ENCODE measurements around the gene HECTD4.

Gene HECTD4, protein sequence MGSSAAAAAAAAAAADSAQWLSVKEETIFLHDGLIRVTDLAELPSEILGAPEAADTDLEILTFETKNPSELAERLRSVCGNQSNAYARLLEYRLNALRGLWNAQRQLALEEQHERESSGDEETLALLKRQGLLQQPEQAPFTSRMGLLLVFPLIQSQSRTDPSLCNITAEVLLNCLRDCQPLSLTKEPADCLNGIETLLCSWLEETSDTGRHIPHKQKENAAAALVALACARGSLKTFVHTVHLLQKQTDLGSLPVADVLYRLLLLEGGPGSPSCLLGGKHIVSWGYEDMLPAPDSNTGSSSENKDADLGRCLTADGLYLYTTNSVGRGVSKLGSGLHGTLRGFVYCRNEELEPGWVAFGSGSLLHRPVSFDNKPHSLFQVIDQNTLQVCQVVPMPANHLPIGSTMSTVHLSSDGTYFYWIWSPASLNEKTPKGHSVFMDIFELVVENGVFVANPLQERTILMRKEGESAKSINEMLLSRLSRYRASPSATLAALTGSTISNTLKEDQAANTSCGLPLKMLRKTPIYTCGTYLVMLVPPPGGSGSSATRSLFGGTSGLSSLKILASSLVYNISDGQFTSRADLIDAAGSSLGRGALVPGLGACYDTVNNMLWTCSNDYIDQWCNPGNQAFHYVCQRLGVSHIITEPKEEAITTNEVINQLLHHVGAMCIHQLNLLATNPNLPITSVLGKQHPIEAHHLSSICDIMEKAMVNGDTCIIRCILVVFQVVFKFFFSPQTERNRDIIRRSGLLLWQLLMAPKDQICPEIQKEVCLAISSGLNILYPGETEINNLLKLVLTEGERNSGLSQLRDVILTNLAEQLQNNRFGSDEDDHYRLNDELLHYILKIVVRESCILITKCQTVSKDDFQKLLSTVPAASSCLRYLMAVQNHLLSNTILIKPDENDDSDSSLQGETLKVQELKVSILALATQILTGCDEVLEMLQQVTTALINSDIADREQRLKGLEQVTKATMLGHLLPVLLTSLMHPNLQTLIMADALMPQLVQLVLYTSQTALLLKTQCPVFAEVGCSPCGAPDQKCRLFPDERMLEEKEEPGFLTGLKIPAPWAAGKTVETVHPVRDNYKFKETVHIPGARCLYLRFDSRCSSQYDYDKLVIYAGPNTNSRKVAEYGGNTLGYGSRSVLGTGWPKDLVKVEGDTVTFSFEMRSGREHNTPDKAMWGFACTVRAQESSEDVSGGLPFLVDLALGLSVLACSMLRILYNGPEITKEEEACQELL (N-terminal part only)

GRCh38 chr12:112381883-112382796, at the start of gene HECTD4:
TSS of gene HECTD4 (minus strand) at chr12:112382431. CDS start at chr12:112382128, 303 bp downstream.
- Mint-ChIP-seq H3K9me3 (ENCODE audit: low read depth) (no peaks in the 10 kb centered on the region), H3K4me3 (peak within 1 kb of the TSS; percentile 96), H3K4me1 (ENCODE audit: low read depth) (peaks cover 32% of the 10 kb centered on the region), H3K27ac (peak within 1 kb of the TSS; percentile 90), H3K36me3 (no peaks in the 10 kb centered on the region), H3K27me3 (no peaks in the 10 kb centered on the region)

DNA sequence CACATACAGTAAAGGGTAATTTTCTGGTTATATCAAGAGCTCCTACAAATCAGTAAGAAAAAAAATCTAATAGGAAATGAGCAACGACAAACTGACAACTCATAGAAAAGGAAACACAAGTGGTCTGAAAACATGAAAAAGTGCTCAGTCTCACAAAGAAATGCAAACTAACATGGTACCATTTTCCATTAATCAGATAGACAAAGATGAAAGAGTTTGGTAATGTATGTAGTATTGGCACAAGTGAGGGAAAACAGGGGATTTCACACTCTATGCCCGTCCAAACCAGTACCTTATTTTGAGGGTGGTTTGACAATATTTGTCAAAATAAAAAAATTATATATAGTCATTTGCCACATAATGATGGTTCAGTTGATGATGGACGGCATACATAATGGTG, 49.7 kb upstream of the HECTD4 start:
- peak overlapping the region; percentile 33 for H3K4me3 Mint-ChIP-seq
- H3K4me1 Mint-ChIP-seq (ENCODE audit: low read depth) = peaks cover 33% of the 10 kb centered on the region
- H3K27ac Mint-ChIP-seq = peak overlapping the region; percentile 81

GRCh38 chr12:112430929-112431328, 48.7 kb upstream of the HECTD4 start:
- H3K4me3 Mint-ChIP-seq = peak overlapping the region; percentile 25
- H3K27me3 Mint-ChIP-seq = no peaks in the 10 kb centered on the region
- H3K9me3 Mint-ChIP-seq (ENCODE audit: low read depth) = no peaks in the 10 kb centered on the region
- peaks cover 6% of the 10 kb centered on the region for H3K36me3 Mint-ChIP-seq
- peak overlapping the region; percentile 81 for H3K27ac Mint-ChIP-seq
- peaks cover 33% of the 10 kb centered on the region for H3K4me1 Mint-ChIP-seq (ENCODE audit: low read depth)

More for the DNA sequence above, 49.7 kb upstream of the HECTD4 start:
- no peaks in the 10 kb centered on the region for H3K27me3 Mint-ChIP-seq
- H3K9me3 Mint-ChIP-seq (ENCODE audit: low read depth) = no peaks in the 10 kb centered on the region
- H3K36me3 Mint-ChIP-seq = peaks cover 6% of the 10 kb centered on the region

DNA sequence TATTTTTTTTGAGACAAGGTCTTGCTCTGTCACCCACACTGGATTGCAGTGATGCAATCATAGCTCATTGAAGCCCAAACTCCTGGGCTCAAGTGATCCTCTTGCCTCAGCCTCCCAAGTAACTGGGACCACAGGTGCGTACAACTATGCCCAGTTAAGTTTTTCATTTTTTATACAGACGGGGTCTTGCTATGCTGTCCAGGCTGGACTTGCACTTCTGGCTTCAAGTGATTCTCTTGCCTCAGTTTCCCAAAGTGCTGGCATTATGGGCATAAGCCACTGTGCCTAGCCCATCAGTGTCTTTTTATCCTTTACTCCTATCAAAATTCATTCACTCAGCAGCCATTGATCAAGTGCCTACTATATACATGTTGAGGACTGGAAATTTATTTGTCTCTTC, 45.5 kb upstream of the HECTD4 start:
- Mint-ChIP-seq H3K36me3 (peaks cover 6% of the 10 kb centered on the region), H3K4me3 (no peak overlapping the region), H3K27me3 (no peaks in the 10 kb centered on the region), H3K4me1 (ENCODE audit: low read depth) (peaks cover 45% of the 10 kb centered on the region), H3K9me3 (ENCODE audit: low read depth) (no peaks in the 10 kb centered on the region), H3K27ac (no peak overlapping the region)

- Mint-ChIP-seq H3K4me3 (no peak overlapping the region), H3K27ac (no peak overlapping the region), H3K27me3 (no peaks in the 10 kb centered on the region), H3K9me3 (ENCODE audit: low read depth) (no peaks in the 10 kb centered on the region), H3K4me1 (ENCODE audit: low read depth) (peaks cover 49% of the 10 kb centered on the region), H3K36me3 (peaks cover 3% of the 10 kb centered on the region)
These were observed 43.6 kb upstream of the HECTD4 start for GRCh38 chr12:112425582-112426382.

DNA sequence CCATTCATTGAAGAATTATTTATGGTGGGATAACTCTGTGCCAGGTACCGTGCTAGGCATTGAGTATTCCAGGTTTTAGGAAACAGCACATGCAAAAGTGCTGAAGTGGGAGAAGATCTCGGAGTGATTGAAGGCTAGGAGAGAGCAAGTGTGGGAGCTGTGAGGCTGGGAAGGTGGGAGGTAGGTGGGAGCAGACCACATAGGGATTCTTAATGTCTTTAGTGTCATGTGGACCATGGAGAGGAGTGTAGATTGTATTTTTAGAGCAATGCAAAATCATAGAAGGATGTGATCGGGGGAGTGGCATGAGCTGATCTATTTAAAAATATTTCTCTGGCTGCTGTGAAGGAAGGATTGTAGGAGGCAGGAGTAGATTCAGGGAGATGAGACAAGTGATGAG, 41.9 kb upstream of the HECTD4 start:
- no peaks in the 10 kb centered on the region for H3K9me3 Mint-ChIP-seq (ENCODE audit: low read depth)
- peaks cover 60% of the 10 kb centered on the region for H3K4me1 Mint-ChIP-seq (ENCODE audit: low read depth)
- H3K36me3 Mint-ChIP-seq = peaks cover 5% of the 10 kb centered on the region
- no peak overlapping the region for H3K27ac Mint-ChIP-seq
- H3K27me3 Mint-ChIP-seq = no peaks in the 10 kb centered on the region
- peak overlapping the region; percentile 21 for H3K4me3 Mint-ChIP-seq

DNA sequence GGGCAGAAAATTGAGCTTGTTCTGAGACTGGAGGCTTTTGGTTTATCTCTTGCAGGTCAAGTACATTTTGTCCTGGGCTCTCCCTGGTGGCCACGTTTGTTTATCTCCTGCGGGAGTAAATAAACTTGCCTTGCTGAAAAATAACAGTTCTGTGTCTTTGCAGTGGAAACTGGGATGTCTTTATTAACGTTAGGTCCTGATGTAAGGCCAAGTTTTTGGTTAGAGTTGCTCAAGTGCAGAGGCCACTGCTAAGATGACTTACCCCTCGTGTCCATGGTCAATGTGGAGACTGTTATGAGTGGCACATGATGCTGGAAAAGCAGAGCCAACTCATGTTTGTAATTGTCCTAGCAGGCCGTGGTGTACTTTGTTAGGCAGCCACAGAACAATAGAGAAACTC, 40.3 kb upstream of the HECTD4 start:
- Mint-ChIP-seq H3K27me3 (no peaks in the 10 kb centered on the region), H3K9me3 (ENCODE audit: low read depth) (no peaks in the 10 kb centered on the region), H3K4me3 (peak overlapping the region; percentile 42), H3K27ac (no peak overlapping the region), H3K4me1 (ENCODE audit: low read depth) (peaks cover 53% of the 10 kb centered on the region), H3K36me3 (peaks cover 2% of the 10 kb centered on the region)

DNA sequence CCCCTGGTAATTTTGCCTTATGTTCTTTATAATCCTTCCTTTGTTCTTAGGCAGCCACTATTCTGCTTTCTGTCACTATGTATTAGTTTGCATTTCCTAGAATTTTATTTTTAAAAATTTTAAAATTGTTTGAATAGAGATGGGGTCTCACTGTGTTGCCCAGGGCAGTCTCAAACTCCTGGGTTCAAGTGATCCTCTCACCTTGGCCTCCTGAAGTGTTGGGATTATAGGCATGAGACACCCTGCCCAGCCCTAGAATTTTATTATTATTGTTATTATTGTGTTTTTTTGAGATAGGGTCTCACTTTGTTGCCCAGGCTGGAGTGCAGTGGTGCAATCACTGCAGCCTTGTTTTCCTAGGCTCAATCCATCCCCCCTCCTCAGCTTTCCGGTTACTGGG, 39.1 kb upstream of the HECTD4 start:
- H3K9me3 Mint-ChIP-seq (ENCODE audit: low read depth) = no peaks in the 10 kb centered on the region
- H3K36me3 Mint-ChIP-seq = peaks cover 2% of the 10 kb centered on the region
- no peak overlapping the region for H3K27ac Mint-ChIP-seq
- H3K4me1 Mint-ChIP-seq (ENCODE audit: low read depth) = peaks cover 53% of the 10 kb centered on the region
- no peaks in the 10 kb centered on the region for H3K27me3 Mint-ChIP-seq
- H3K4me3 Mint-ChIP-seq = peak overlapping the region; percentile 92

GRCh38 chr12:112420740-112421139, 38.5 kb upstream of the HECTD4 start:
- no peaks in the 10 kb centered on the region for H3K9me3 Mint-ChIP-seq (ENCODE audit: low read depth)
- peaks cover 50% of the 10 kb centered on the region for H3K4me1 Mint-ChIP-seq (ENCODE audit: low read depth)
- H3K27ac Mint-ChIP-seq = peak overlapping the region; percentile 70
- H3K27me3 Mint-ChIP-seq = no peaks in the 10 kb centered on the region
- H3K36me3 Mint-ChIP-seq = peaks cover 2% of the 10 kb centered on the region
- H3K4me3 Mint-ChIP-seq = peak overlapping the region; percentile 92

- no peaks in the 10 kb centered on the region for H3K9me3 Mint-ChIP-seq (ENCODE audit: low read depth)
- H3K36me3 Mint-ChIP-seq = peaks cover 2% of the 10 kb centered on the region
- peaks cover 47% of the 10 kb centered on the region for H3K4me1 Mint-ChIP-seq (ENCODE audit: low read depth)
- peak overlapping the region; percentile 92 for H3K4me3 Mint-ChIP-seq
- H3K27me3 Mint-ChIP-seq = no peaks in the 10 kb centered on the region
- peak overlapping the region; percentile 93 for H3K27ac Mint-ChIP-seq
These were observed 37.3 kb upstream of the HECTD4 start for GRCh38 chr12:112419297-112420133.

DNA sequence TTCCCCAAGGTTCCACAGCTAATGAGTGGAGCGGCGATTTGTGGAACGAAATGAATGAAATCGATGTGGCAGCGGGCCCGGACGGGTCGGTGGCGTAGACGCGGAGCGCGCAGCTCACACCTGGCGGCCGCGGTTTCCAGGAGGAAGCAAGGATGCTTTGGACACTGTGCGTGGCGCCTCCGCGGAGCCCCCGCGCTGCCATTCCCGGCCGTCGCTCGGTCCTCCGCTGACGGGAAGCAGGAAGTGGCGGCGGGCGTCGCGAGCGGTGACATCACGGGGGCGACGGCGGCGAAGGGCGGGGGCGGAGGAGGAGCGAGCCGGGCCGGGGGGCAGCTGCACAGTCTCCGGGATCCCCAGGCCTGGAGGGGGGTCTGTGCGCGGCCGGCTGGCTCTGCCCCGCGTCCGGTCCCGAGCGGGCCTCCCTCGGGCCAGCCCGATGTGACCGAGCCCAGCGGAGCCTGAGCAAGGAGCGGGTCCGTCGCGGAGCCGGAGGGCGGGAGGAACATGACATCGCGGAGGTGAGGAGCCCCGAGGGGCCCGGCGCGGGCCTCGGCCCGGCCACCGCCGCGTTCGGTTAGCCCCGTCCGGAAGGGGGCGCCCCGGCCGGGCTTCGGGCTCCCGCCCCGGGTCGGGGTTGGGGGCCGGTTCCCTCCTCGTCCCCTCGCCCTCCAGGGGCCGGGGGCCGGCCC, 36.5 kb upstream of the HECTD4 start, which contains the start of gene PTPN11:
TSS of gene PTPN11 (plus strand) at position 340 of the 689 bp plus-strand sequence. CDS start at position 505, 165 bp downstream.
- H3K4me3 Mint-ChIP-seq = peak within 1 kb of the TSS; percentile 98
- no peaks in the 10 kb centered on the region for H3K9me3 Mint-ChIP-seq (ENCODE audit: low read depth)
- no peaks in the 10 kb centered on the region for H3K27me3 Mint-ChIP-seq
- H3K4me1 Mint-ChIP-seq (ENCODE audit: low read depth) = peaks cover 40% of the 10 kb centered on the region
- H3K27ac Mint-ChIP-seq = peak within 1 kb of the TSS; percentile 96
- peaks cover 2% of the 10 kb centered on the region for H3K36me3 Mint-ChIP-seq

DNA sequence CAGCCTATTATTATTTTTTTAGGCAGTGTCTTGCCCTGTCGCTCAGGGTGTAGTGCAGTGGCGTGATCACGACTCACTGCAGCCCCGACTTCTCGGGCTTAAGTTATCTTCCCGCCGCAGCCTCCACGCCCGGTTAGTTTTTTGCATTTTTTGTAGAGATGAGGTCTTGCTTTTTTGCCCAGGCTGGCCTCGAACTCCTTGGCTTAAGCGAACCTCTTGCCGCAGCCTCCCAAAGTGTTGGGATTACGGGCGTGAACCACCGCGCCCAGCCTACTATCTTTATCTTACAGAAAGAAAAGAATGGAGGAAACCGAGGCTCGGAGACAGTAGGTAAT, 36.0 kb upstream of the HECTD4 start:
- peak overlapping the region; percentile 96 for H3K27ac Mint-ChIP-seq
- peak overlapping the region; percentile 98 for H3K4me3 Mint-ChIP-seq
- H3K9me3 Mint-ChIP-seq (ENCODE audit: low read depth) = no peaks in the 10 kb centered on the region
- H3K4me1 Mint-ChIP-seq (ENCODE audit: low read depth) = peaks cover 39% of the 10 kb centered on the region
- peaks cover 2% of the 10 kb centered on the region for H3K36me3 Mint-ChIP-seq
- no peaks in the 10 kb centered on the region for H3K27me3 Mint-ChIP-seq
